ENCODE results near the gene CHMP2B. TPM values are rescaled to one million over a fixed set of nuclear protein-coding genes. Genes with fewer than 3 reads are reported as not detected.
"Not testable (repeated sequence)": the region's sequence is repeated elsewhere in the genome, so short reads cannot be mapped to it uniquely, and the experiment has no call there.

CHMP2B gene
- total RNA-seq, 6 donors from 2014 or later: 15.7 to 56.3 (median 38.9) TPM

GRCh38 chr3:87229113-87229512 is 2.0 kb downstream of the CHMP2B start:
- Histone ChIP-seq H3K27ac (no peak overlapping the region), H3K36me3 (no peaks in the 10 kb centered on the region), H3K4me1 (peaks cover 16 to 30% (median 24%) of the 10 kb centered on the region in 4 donors), H3K27me3 (no peaks in the 10 kb centered on the region), H3K9me3 (no peaks in the 10 kb centered on the region), H3K4me3 (peak overlapping the region in 1 of 4 donors; percentile 92)
- no peak for ATAC-seq (ENCODE audit: low FRiP score in 2 of 2)
- DNase-seq: no peak
- no peak for TF ChIP-seq EP300 (IDR thresholded peaks at IDR 0.05)
- no peak for TF ChIP-seq CTCF (IDR thresholded peaks at IDR 0.05)
- TF ChIP-seq POLR2A (IDR thresholded peaks at IDR 0.05): no peak
- no peak for TF ChIP-seq POLR2AphosphoS5 (IDR thresholded peaks at IDR 0.05)
- WGBS, 2 donors: 60 to 84% methylated on average over 1 of the region's 1 CpG

GRCh38 chr3:87233805-87234204 is 6.7 kb downstream of the CHMP2B start:
- H3K4me3 ChIP-seq: no peak overlapping the region
- WGBS, 2 donors: 88 to 89% methylated on average over 1 of the region's 1 CpG
- H3K4me1 ChIP-seq: peaks cover 5 to 19% (median 12%) of the 10 kb centered on the region in 4 donors
- no peak for ATAC-seq (ENCODE audit: low FRiP score in 2 of 2)
- no peaks in the 10 kb centered on the region for H3K36me3 ChIP-seq
- H3K9me3 ChIP-seq: no peaks in the 10 kb centered on the region
- DNase-seq: no peak
- no peak for TF ChIP-seq EP300 (IDR thresholded peaks at IDR 0.05)
- no peak for TF ChIP-seq CTCF (IDR thresholded peaks at IDR 0.05)
- no peak for TF ChIP-seq POLR2AphosphoS5 (IDR thresholded peaks at IDR 0.05)
- no peaks in the 10 kb centered on the region for H3K27me3 ChIP-seq
- H3K27ac ChIP-seq: no peak overlapping the region

- H3K27ac ChIP-seq: no peak overlapping the region
- H3K36me3 ChIP-seq: peaks cover 0 to 7% (median 0%) of the 10 kb centered on the region in 4 donors
- no peak overlapping the region for H3K4me3 ChIP-seq
- H3K9me3 ChIP-seq: no peaks in the 10 kb centered on the region
- 95 to 96% methylated on average over 1 of the region's 1 CpG for whole genome bisulfite sequencing, 2 donors
- DNase-seq (no peak), ATAC-seq (ENCODE audit: low FRiP score in 2 of 2) (no peak)
- peaks cover 0 to 4% (median 3%) of the 10 kb centered on the region in 4 donors for H3K4me1 ChIP-seq
- no peaks in the 10 kb centered on the region for H3K27me3 ChIP-seq
- TF ChIP-seq POLR2AphosphoS5 (IDR thresholded peaks at IDR 0.05) (no peak), CTCF (IDR thresholded peaks at IDR 0.05) (no peak), EP300 (IDR thresholded peaks at IDR 0.05) (no peak), POLR2A (IDR thresholded peaks at IDR 0.05) (no peak)
These were observed 9.0 kb downstream of the CHMP2B start for GRCh38 chr3:87236093-87236492.

- Histone ChIP-seq H3K36me3 (peaks cover 0 to 41% (median 15%) of the 10 kb centered on the region in 4 donors), H3K27ac (no peak overlapping the region), H3K27me3 (no peaks in the 10 kb centered on the region), H3K4me3 (no peak overlapping the region), H3K9me3 (no peaks in the 10 kb centered on the region), H3K4me1 (no peaks in the 10 kb centered on the region)
- DNase-seq: no peak
- TF ChIP-seq POLR2AphosphoS5 (IDR thresholded peaks at IDR 0.05) (no peak), EP300 (IDR thresholded peaks at IDR 0.05) (no peak), POLR2A (IDR thresholded peaks at IDR 0.05) (no peak), CTCF (IDR thresholded peaks at IDR 0.05) (no peak)
- no peak for ATAC-seq (ENCODE audit: low FRiP score in 2 of 2)
- WGBS, 2 donors: 78 to 92% methylated on average over 3 of the region's 3 CpGs
These were observed 19.7 kb downstream of the CHMP2B start for GRCh38 chr3:87246662-87247429.

- no peaks in the 10 kb centered on the region for H3K27me3 ChIP-seq
- ATAC-seq (ENCODE audit: low FRiP score in 2 of 2) (no peak), DNase-seq (no peak)
- TF ChIP-seq POLR2A (IDR thresholded peaks at IDR 0.05) (no peak), EP300 (IDR thresholded peaks at IDR 0.05) (no peak), CTCF (IDR thresholded peaks at IDR 0.05) (no peak), POLR2AphosphoS5 (IDR thresholded peaks at IDR 0.05) (no peak)
- peaks cover 0 to 41% (median 15%) of the 10 kb centered on the region in 4 donors for H3K36me3 ChIP-seq
- WGBS, 2 donors: 68 to 87% methylated on average over 1 of the region's 1 CpG
- H3K4me1 ChIP-seq: no peaks in the 10 kb centered on the region
- H3K27ac ChIP-seq: no peak overlapping the region
- no peaks in the 10 kb centered on the region for H3K9me3 ChIP-seq
- H3K4me3 ChIP-seq: no peak overlapping the region
These were observed 20.3 kb downstream of the CHMP2B start for GRCh38 chr3:87247430-87247773.

GRCh38 chr3:87248231-87248630 is 21.1 kb downstream of the CHMP2B start:
- 93 to 95% methylated on average over 6 of the region's 6 CpGs for WGBS, 2 donors
- not testable (repeated sequence) for DNase-seq

More at GRCh38 chr3:87248231-87248630, 21.1 kb downstream of the CHMP2B start:
- ATAC-seq (ENCODE audit: low FRiP score in 2 of 2); H3K4me1 ChIP-seq; H3K27ac ChIP-seq; H3K4me3 ChIP-seq; H3K9me3 ChIP-seq; H3K27me3 ChIP-seq: not testable (repeated sequence)
- peaks cover 0 to 44% (median 16%) of the 10 kb centered on the region in 4 donors for H3K36me3 ChIP-seq

All from upper lobe of left lung (tissue), 6 donors.